D721Med (cell line): ENCODE data around the gene PSME1.

Experiments
- DNase-seq: peaks from one replicate; pipeline ENCODE4 v3.0.0; 2011; ENCODE audit warnings: low spot score; ENCODE audit not compliant: insufficient read length
- FAIRE-seq: peaks from 2 replicates; lab custom pipeline; 2011; peaks lifted over from hg19 to GRCh38; lab: Jason Lieb, UNC
- TF ChIP-seq, protein P1 (sequence below): IDR thresholded peaks from 2 replicates; pipeline ENCODE4 v1.5.1; 2012; ENCODE audit warnings: mild to moderate bottlenecking, control low read depth; ENCODE audit not compliant: insufficient read depth; ENCODE audit errors: missing control alignments

PSME1 gene

DNA sequence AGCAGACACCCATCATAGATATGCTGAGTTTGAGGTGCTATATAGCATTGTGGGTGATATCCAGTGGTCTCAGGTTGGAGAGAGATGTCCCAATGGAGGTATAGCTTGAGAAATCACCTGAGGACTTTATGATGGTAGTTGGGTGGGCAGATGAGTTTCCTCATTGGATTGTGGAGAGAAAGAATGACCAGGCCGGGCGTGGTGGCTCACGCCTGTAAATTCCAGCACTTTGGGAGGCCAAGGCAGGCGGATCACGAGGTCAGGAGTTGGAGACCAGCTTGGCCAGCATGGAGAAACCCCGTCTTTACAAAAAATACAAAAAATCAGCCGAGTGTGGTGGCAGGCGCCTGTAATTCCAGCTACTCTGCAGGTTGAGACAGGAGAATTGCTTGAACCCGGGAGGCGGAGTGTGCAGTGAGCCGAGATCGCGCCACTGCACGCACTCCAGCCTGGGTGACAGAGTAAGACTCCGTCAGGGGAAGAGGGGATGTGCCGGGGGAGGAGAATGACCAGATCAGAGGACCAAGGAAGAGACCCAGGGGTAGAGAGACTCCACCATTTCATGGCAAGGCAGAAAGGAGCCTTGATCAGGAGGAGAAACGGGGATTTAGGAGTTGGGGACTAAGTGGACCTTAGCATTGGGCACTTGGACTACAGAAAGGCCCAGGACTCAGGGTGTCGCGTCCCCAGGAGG is 42.6 kb upstream of the PSME1 start:
- FAIRE-seq = no peak
- no peak for DNase-seq
- TF ChIP-seq, protein P1, sequence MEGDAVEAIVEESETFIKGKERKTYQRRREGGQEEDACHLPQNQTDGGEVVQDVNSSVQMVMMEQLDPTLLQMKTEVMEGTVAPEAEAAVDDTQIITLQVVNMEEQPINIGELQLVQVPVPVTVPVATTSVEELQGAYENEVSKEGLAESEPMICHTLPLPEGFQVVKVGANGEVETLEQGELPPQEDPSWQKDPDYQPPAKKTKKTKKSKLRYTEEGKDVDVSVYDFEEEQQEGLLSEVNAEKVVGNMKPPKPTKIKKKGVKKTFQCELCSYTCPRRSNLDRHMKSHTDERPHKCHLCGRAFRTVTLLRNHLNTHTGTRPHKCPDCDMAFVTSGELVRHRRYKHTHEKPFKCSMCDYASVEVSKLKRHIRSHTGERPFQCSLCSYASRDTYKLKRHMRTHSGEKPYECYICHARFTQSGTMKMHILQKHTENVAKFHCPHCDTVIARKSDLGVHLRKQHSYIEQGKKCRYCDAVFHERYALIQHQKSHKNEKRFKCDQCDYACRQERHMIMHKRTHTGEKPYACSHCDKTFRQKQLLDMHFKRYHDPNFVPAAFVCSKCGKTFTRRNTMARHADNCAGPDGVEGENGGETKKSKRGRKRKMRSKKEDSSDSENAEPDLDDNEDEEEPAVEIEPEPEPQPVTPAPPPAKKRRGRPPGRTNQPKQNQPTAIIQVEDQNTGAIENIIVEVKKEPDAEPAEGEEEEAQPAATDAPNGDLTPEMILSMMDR = no peak

- DNase-seq (peak; percentile 85), FAIRE-seq (no peak)
- TF ChIP-seq, protein P1 = no peak
These were observed 41.8 kb upstream of the PSME1 start, which contains the start of gene PCK2 for GRCh38 chr14:24093901-24094840. Gene PCK2, plus strand, starts transcription at chr14:24094311. Its CDS starts 95 bp downstream, at chr14:24094406.

DNA sequence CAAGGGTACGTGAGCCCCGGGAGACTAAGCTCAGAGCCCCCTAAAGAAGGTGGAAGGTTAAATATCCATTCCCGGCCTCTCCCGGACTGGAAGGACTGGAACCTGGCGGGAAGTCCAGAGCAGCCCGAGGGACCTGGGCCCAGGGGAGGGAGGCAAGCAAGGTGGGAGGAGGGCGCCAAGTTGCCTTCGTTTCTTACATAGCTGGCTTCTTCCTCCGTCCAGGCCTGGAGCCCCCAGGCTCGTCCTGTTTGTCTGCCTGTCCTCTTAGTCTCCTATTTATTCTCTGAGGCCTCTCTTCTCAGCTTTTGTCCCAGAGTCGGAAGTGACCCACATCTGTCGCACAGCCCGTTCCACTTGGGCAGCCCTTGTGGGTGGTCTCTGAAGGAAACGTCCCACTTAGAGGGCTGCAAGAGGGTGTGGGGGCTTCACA is 41.1 kb upstream of the PSME1 start:
- FAIRE-seq (no peak), DNase-seq (no peak)
- TF ChIP-seq, protein P1 = no peak

DNA sequence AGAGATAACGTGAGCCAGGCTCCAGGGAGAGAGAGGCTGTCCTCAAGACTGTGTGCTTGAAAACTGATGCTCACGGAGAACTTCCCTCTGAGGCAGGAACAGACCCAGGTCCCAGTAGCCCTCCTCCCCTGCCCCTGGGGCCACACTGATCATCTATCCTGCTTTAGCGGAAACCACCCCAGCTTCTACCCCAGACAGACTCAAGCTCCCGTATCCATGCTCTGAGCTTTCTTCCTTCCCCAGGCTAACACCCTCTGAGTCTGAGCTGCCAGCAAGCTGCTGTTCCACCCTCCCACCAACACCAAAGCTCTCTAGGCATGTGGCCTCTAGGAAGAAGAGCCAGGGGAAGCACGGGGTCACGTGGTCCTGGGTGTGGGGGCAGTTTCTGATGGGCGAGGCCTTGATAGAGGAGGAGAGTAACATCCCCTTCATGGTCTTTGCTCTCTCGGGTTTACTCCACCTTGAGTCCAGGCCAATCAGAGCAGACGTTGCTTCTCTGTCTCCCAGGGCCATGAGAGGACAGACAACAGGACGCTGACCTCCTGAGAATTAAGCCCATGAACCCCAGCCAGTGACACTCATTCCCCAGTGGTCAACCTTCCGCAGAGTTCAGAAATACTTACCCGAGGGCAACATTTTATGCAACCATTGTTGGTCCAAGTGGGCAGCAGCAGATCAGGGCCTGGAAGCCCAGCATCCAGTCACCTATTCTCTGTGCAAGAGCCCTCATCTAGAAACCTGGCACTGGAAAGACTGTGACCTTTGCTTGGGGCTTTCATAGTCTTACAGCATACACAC is 40.5 kb upstream of the PSME1 start:
- FAIRE-seq (no peak), DNase-seq (no peak)
- TF ChIP-seq, protein P1 = no peak

DNA sequence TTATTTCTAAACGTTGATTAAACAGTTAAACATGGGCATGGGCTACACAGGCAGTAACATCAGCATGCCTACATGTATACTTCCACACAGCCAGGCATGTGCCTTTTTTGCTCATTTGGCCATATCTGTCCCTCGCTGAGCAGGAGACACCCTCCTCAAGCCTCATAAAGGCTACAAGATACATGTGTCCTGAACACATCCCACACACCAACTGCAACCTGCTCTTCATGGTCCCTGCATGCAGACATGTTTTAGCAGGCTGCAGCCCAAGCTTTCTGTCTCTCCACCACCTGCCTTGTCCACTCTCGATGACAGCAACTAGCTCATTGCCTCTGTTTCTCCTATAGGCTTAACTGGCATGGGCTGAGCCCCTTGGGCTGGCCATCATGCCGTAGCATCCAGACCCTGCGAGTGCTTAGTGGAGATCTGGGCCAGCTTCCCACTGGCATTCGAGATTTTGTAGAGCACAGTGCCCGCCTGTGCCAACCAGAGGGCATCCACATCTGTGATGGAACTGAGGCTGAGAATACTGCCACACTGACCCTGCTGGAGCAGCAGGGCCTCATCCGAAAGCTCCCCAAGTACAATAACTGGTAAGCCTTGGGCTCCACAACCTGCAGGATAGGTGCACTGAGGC is 39.3 kb upstream of the PSME1 start:
- DNase-seq (no peak), FAIRE-seq (no peak)
- TF ChIP-seq, protein P1 = no peak

- TF ChIP-seq, protein P1 = no peak
- DNase-seq (no peak), FAIRE-seq (no peak)
These were observed 37.6 kb upstream of the PSME1 start for GRCh38 chr14:24098229-24098926.
